ENCODE measurements around the gene SNN. TPM values are rescaled to one million over a fixed set of nuclear protein-coding genes. Genes with fewer than 3 reads are reported as not detected.

The SNN gene
- total and polyA plus RNA-seq, 7 donors, result 5.1 to 15.3 (median 13.0) TPM

GRCh38 chr16:11655655-11656054, 12.6 kb upstream of the SNN start:
- TF ChIP-seq POLR2A (IDR thresholded peaks at IDR 0.05), result no peak
- TF ChIP-seq EP300 (IDR thresholded peaks at IDR 0.05), result no peak
- Histone ChIP-seq H3K9me3 (no peaks in the 10 kb centered on the region), H3K4me1 (no peaks in the 10 kb centered on the region), H3K4me3 (no peak overlapping the region), H3K27me3 (no peaks in the 10 kb centered on the region), H3K36me3 (no peaks in the 10 kb centered on the region), H3K27ac (no peak overlapping the region)
- intact Hi-C loops (cut with DNase I), result no loop called here
- no peak for DNase-seq
- WGBS, 2 donors, result 88 to 95% methylated on average over 7 of the region's 7 CpGs

GRCh38 chr16:11657556-11657955, 10.7 kb upstream of the SNN start:
- no peak overlapping the region for H3K4me3 ChIP-seq
- intact Hi-C loops (cut with DNase I), result no loop called here
- H3K9me3 ChIP-seq, result no peaks in the 10 kb centered on the region
- no peaks in the 10 kb centered on the region for H3K36me3 ChIP-seq
- H3K27me3 ChIP-seq, result no peaks in the 10 kb centered on the region
- no peak overlapping the region for H3K27ac ChIP-seq
- H3K4me1 ChIP-seq, result no peaks in the 10 kb centered on the region
- TF ChIP-seq EP300 (IDR thresholded peaks at IDR 0.05) (no peak), POLR2AphosphoS5 (IDR thresholded peaks at IDR 0.05) (no peak), CTCF (IDR thresholded peaks at IDR 0.05) (no peak), POLR2A (IDR thresholded peaks at IDR 0.05) (no peak)
- no peak for DNase-seq
- WGBS, 2 donors, result 89 to 92% methylated on average over 8 of the region's 8 CpGs

- WGBS, 2 donors, result 73 to 85% methylated on average over 19 of the region's 19 CpGs
- H3K27ac ChIP-seq, result no peak overlapping the region
- intact Hi-C loops (cut with DNase I), result no loop called here
Observed at GRCh38 chr16:11658896-11659708, 9.2 kb upstream of the SNN start.

GRCh38 chr16:11660565-11660964, 7.7 kb upstream of the SNN start:
- H3K36me3 ChIP-seq, result no peaks in the 10 kb centered on the region
- no peaks in the 10 kb centered on the region for H3K4me1 ChIP-seq
- H3K27ac ChIP-seq, result no peak overlapping the region
- TF ChIP-seq POLR2AphosphoS5 (IDR thresholded peaks at IDR 0.05) (no peak), CTCF (IDR thresholded peaks at IDR 0.05) (no peak), EP300 (IDR thresholded peaks at IDR 0.05) (no peak), POLR2A (IDR thresholded peaks at IDR 0.05) (no peak)
- WGBS, 2 donors, result 82 to 84% methylated on average over 12 of the region's 12 CpGs
- H3K4me3 ChIP-seq, result no peak overlapping the region
- no peaks in the 10 kb centered on the region for H3K9me3 ChIP-seq
- intact Hi-C loops (cut with DNase I), result loop anchor here (10.0 kb wide), 1 partner anchor 696 kb away; no protein-coding TSS in a partner anchor
- no peak for DNase-seq
- H3K27me3 ChIP-seq, result no peaks in the 10 kb centered on the region

More at GRCh38 chr16:11658896-11659708, 9.2 kb upstream of the SNN start:
- DNase-seq, result no peak
- TF ChIP-seq POLR2AphosphoS5 (IDR thresholded peaks at IDR 0.05), result no peak
- TF ChIP-seq POLR2A (IDR thresholded peaks at IDR 0.05), result no peak
- no peak for TF ChIP-seq CTCF (IDR thresholded peaks at IDR 0.05)
- no peak for TF ChIP-seq EP300 (IDR thresholded peaks at IDR 0.05)
- H3K4me1 ChIP-seq, result no peaks in the 10 kb centered on the region
- no peaks in the 10 kb centered on the region for H3K36me3 ChIP-seq
- H3K9me3 ChIP-seq, result no peaks in the 10 kb centered on the region
- H3K27me3 ChIP-seq, result no peaks in the 10 kb centered on the region
- H3K4me3 ChIP-seq, result no peak overlapping the region

- Histone ChIP-seq H3K4me3 (no peak overlapping the region), H3K36me3 (no peaks in the 10 kb centered on the region), H3K9me3 (no peaks in the 10 kb centered on the region), H3K4me1 (peaks cover 0 to 2% (median under 1%) of the 10 kb centered on the region in 4 donors), H3K27ac (no peak overlapping the region), H3K27me3 (no peaks in the 10 kb centered on the region)
- TF ChIP-seq POLR2AphosphoS5 (IDR thresholded peaks at IDR 0.05) (no peak), EP300 (IDR thresholded peaks at IDR 0.05) (no peak), CTCF (IDR thresholded peaks at IDR 0.05) (no peak), POLR2A (IDR thresholded peaks at IDR 0.05) (no peak)
- 82 to 93% methylated on average over 5 of the region's 5 CpGs for WGBS, 2 donors
- intact Hi-C loops (cut with DNase I), result loop anchor here (10.0 kb wide), 1 partner anchor 698 kb away; no protein-coding TSS in a partner anchor
- no peak for DNase-seq
Observed at GRCh38 chr16:11662582-11662981, 5.7 kb upstream of the SNN start.

Data from sigmoid colon (tissue), 7 donors.